GM21825 (cell line): Measurements from ENCODE around the gene MYO1D.
A peak's percentile ranks its signal among the peaks of the same experiment; 100 is the strongest.

Experiments
- ATAC-seq: cut with Tn5 transposase; IDR thresholded peaks from one replicate; pipeline ENCODE4 v1.9.1; 2021; ENCODE audit warnings: mild to moderate bottlenecking, moderate library complexity; ENCODE audit not compliant: unreplicated experiment

The MYO1D gene

DNA sequence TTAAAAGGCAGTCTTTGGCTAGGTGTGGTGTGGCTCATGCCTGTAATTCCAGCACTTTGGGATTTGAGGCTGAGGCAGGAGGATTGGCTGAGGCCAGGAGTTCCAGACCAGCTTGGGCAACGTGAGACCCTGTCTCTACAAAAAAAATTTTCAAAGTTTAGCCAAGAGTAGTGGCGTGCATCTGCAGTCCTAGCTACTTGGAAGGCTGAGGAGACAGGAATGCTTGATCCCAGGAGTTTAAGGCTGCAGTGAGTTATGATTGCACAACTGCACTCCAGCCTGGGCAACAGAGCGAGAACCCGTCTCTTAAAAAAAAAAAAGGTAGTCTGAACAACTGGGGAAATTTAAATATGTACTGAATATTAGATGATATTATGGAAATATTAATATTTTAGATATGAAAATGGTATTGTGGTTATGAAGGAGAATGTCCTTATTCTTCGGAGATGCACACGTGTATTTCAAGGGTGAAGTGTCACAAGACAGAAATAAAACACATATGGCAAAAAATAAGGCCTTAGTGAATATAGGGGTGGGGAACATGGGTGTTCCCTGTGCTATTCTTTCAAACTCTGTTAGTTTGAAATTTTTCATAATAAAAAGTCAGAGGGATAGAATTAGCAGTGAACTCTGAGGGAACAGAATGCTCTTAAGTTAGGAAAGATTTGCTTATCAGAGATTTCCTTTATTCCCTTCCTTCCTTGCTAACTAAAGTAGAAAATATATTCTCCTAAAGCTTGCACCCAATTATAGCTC lies 245.4 kb downstream of the MYO1D start:
- no peak for ATAC-seq

DNA sequence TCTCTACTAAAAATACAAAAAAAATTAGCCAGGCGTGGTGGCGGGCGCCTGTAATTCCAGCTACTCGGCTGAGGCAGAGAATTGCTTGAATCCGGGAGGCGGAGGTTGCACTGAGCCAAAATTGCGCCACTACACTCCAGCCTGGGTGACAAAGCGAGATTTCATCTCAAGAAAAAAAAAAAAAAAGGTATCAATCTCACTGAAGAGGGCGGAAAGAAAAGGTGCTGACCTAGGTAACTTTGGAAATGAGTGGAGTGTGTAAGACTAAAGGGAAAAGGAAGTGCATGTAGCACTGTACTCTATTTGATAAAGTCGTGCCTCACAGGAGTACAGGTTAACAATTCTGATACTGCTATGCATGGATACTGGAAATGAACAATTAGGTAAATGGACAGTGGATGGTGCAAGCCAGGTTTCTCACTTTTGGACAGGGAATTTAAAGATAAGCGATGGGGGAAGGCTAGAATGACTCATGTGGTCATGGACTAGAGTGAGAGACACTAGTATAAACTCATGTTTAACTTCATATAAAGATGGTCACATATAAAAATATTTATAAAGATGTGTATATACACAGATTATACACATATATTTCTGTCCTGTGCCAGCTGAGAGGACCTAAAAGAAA lies 247.2 kb downstream of the MYO1D start:
- ATAC-seq, result no peak

DNA sequence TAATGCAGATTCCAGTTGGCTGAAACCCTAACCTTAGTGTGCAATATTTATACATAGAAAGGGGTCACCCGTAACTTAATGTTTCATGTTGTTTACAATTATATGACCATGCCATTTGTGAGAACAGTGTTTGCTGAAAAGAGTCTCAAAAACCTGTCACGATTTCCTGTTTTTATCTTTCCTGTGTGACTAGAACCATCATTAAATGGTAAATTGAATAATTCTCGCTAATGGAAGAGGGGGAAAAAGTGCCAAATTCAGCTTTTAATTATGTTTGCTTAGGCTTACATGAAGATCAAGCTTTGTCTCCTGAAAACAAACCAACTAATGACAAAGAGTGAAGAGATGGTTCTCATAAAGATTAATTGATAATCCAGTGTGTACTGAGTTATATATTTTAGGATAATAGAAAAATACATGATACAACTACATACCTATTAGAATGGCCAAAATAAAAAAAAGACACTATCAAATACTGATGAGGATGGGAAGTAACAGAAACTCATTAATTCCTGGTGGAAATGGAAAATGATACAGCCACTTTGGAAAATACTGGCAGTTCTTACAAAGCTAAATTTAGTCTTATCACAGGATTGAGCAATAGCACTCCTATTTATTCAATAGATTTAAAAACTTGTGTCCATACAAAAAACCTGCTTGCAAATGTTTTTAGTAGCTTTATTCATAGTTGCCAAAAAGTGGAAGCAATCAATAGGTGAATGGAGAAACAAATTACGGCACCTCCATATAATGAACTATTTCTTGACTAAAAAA lies 248.5 kb downstream of the MYO1D start:
- ATAC-seq, result no peak

DNA sequence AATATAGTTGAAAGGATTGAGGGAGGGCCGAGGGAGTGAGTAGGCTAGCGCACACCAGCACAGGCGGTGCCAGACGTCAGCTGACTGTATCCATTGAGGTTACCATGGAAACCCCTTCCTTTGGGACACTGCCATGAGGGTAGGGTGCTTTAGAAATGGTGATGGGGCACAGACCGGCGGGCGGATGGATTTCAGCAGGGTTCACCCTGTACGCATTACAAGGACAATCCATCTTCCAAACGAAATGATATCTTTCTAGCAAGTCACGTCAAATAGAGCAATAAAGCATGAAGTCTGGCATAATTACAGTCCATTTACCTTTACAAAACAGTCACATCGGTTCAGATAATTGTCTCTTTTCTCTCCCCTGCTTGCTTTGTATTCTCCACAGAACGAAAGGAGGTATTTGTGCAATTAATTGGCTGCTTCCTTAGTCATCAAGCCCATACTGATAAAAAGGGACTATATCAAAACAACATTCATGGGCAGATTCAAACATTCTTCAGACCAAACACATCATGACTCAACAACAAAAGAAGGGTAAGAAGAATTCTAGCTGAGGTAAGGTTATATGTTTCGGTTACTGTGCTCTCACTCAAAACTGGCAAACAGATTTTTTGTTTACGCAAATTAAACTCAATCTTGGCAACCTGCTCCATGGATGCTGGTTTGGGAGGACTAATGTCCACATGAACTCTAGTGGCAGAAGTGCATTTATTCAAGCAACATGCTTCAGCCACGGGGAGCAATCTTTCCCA lies 249.5 kb downstream of the MYO1D start:
- ATAC-seq, result no peak

DNA sequence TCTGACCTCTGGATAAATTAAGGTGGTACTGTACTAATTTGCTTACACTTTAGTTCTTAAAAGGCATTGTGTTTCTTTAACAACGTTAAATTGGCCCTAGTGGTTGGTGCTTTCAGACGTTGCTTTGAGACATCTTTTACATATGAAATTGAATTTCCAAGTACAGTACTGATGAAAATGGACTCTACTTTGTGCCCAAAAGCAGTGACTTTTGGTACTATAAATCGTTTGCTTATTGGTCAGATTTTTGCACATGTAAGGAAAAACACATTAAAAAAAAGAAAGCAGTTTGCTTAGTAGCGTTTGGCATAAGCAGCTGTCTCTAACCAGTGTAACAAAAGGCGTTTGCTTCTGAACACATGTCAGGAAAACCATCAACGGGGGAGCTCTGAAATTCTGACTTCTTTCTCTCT lies 250.5 kb downstream of the MYO1D start:
- no peak for ATAC-seq

DNA sequence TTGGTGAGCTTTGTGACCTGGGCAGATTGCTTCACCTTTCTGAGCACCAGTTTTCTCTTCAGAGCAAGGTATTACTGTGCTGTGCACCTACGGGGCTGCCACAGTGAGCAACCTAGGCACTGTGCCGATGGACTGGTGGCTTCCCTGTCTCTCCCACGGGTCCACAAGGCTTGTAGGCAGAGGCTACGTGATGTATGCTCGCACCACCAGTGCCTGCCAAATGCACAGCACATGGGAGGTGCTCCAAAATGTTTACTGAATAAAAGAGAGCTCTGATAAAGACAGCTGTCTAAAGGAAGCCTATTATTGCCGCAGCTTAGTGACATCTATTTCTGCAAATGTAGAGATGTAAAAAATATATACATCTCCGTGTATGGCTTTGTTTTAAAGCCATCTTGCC lies 251.0 kb downstream of the MYO1D start:
- no peak for ATAC-seq

DNA sequence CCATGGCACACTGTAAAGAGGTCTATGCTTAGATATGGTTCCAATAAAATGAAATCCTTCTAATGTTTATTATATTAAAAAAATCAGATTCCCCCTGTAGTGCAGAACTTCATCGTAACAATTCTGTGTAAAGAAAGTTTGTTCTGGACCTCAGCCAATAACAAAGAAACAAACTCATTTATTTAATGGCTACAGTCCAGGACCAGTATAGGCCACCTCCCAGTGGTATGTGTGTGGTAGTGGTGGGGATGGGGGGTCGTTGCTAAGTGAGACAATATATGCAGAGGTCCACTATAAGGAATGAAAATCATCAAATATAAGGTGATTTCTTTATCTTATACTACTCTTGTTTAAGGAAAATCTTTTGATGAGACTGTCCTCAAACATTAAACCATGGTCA lies 253.7 kb downstream of the MYO1D start:
- ATAC-seq, result no peak

DNA sequence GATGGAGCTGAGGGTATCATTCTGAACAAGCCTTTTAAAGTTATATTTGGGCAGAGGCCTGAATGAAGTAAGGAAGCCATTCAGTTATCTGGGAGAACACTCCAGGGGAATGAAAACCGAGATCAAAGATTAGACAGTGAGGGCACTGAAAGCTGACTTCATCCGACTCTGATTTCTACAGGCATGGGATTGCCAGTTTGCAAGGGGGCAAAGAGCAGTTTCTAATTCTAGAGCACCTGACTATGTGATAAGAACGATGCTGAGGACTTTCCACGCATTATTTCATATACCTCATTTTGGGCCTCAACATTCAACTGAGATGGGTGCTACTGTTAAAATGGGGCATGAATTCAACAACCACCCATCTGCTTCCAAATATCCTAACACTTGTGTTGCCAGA lies 254.4 kb downstream of the MYO1D start:
- no peak for ATAC-seq

DNA sequence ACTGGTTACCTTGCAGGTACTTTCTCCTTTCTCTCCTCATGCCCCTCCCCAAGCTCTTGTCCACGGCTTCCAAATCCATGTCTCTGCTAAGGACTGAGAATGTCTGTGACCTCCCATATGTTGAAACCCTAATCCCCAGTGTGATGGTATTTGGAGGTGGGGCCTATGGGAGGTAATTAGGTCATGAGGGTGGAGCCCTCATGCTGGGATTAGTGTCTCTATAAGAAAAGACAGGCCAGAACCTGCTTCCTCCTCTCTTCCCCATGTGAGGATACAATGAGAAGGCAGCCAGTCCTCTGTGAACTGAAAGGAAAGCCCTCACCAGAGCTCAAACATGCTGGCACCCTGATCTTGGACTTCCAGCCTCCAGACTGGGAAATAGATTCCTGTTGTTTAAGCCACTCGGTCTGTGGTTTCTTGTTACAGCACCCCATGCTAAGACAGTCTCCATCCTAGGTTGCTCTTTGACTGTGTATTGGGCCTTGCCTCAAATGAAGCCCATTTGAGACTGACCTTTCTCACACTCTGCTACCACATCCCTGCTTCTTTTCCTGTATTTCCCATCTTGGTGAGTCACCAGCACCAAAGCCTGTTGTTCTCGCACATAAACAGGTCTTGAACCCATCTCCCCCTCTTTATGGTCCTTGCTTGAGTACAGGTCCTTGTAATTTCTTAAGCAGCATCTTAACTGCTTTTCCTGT lies 255.2 kb downstream of the MYO1D start:
- ATAC-seq, result no peak

DNA sequence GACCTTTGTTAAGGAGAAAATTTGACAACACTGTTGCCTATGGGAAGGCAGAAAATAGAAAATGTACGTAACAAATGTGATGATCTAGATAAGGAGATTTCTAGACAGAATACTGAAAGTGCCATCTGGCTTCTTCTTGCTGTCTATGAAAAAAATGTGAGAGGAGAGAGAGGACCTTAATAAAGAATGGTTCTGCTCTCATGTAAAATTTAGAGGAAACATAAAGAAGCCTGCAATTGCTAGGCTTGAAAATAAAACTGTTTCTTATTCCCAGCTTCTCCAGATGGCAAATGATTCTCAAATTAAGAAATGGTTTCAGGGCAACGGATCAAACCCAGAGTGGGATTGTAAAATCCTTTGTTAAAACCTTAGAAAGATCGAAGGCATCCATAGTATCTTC lies 261.6 kb downstream of the MYO1D start:
- no peak for ATAC-seq

DNA sequence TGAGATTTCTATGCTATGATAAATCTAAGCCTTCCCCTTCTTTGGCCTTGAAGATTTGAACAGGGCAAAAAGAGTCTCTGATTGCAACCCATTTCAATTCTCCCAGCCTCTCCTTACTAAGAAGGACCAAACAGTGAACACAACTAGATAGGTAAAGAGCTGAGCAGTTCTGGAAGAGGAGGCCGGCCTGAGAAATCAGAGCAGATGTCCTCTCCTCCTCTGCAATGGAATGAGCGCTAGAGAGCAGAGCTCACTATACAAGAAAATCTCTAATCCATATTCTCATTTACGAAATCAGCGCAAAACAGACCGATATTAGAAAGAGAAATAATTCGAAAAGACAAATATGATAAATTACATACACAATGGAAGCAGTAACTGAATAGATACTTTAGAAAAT lies 266.0 kb downstream of the MYO1D start:
- no peak for ATAC-seq

DNA sequence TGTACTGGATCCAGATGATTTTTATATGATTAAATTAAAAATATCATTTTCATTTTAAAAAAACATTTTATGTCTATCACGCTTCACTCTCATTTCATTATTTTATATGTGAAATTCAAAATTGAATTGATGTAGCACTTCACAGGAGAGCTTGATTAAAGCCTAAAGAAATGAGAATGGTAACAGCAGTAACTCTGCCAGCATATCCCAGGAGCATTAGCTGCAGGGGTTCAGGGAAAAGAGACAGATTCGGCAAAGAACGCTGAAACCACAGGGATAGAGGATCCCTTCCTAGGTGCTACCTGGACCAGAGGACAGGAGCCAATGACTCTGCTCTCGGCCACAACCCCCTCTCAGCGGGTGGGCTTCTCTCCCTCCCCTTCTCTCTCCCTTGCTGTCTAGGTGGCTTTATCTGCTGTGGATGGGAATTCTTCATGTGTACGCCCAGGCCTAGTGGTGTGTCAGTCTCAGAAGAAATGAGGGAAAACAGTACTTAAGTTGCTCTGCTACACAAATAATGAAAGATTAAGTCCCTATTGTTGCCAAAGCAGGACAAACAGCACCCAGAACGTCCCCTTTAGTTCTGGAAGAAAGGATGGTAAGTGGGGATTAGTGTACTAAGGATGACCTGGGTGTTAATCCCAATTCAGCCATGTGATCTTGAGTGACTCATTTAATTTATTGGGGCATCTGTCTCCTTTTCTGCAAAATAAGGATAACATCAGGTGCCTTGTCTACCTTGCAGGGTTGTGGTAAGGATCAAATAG lies 266.9 kb downstream of the MYO1D start:
- no peak for ATAC-seq

DNA sequence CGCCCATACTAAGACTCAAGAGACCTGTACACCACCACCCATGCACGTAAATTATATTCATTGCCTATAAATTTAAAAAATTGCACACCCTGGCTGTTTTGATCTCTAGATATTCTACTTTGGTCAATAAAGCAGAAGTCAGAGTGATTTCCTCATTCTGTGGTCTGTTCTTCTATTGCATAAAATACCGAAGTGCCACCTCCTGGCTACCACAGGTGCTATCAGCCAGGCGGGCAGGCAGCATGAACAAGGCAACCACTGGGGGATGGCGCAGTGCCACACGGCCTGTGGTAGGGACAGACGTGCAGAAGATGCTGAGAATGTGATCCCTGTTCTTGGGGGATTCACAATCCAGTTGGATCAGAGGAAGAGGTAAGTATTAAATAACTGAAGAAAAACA lies 267.8 kb downstream of the MYO1D start:
- peak; percentile 57 for ATAC-seq

DNA sequence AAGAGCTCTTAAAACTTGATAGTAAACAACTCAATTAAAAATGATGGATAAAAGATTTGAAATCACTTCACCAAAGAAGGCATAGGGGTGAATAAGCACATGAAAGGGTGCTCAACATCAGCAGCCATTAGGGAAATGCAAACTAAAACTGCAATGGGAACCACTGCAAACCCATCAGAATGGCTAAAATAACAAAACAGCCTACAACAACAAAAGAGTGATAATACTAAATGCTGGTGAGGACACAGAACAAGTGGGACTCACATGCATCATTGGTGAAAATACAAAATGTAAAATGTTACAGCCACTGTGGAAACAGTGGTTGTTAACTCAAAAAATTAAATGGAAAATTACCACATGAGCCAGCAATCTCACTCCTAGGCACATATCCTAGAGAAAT lies 268.7 kb downstream of the MYO1D start:
- ATAC-seq, result no peak

DNA sequence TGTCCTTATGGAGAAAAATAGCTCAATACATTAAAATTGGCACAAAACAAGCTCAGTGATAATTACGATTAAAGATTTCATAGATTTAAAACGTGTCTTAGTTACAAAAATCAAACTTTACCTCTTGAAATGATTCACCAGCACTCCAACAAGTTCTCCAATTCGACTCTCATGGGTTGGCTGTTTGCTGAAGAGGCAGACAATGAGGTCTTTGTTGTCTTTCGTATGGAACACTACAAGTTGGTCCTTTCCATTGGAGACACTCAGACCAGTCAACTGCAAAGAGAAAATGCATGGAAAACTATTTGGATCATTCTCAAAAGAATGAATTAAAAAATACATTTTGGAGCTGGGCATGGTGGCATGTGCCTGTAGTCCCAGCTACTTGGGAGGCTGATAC lies 272.0 kb downstream of the MYO1D start:
- no peak for ATAC-seq

DNA sequence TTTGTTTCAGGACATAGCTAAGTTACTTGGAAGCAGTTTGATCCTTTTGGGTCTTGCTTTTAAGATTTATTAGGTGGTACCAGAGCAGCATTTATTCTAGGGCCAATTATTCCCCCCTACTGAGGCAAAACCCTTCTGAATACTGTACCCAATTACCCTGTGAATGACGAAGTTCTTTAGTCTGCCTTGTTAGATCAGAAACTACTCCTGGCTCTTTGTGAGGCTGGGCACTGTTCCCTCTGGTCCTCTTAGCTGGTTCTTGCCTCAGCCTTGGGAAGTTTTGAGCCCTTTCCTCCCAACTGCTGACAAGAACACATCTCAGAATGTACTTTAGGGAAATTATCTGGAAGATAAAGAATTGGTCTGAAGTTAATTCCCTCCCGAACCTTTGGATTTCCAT lies 274.5 kb downstream of the MYO1D start:
- ATAC-seq, result no peak

DNA sequence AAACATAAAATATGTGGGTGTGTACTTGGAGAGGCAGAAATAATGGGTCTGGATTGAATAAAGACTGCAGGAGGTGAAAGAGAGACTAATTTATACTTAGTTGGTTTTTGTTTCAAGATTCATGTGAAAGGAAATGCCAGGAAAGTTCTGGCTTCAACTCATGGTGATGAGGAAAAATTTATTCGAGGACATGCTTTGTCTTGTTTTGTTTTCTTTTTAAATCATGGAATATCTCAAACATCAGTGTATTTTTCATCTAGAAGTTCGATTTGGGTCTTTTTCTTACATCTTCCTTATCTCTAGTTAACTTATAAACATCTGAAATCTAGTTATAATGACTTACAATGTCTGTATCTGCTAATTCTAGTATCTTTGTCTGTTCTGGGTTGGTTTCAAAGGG lies 275.1 kb downstream of the MYO1D start:
- no peak for ATAC-seq

DNA sequence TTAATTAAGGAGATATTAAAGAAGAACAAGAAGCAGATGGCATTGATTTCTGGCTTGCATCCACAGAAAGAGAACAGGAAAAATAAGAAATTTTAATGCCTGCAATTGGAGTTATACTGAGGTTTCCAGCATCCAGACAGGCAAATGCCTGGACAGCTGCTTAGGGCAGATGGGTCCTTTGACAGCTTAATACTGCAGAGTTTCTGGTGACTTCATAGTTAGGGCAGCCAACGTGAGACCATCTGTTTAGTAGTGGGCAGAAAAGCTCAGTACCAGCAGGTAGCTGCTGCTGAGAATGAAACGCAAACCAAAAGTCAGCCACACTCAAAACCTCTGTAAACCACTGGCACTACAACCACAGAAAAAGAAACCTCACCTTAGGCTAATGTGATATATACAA lies 280.3 kb downstream of the MYO1D start:
- no peak for ATAC-seq

DNA sequence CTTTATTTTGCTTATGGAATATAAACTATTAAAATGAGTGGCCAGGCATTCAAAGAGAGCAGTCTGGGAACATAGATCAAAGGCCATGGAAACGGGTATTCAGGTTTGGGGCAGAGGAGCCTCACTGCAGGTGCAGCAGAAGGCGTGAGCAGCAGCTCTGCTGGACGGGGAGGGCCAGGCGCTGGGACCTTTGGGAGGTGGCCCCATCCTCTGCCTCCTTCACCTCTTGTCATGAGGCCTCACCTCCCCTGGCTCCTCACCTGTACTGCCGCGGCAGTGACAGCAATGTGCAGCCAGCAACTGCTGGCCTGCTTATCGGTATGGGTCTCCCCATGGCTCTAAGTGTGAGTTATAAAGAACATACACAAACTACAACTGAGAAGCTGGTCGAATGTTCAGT lies 280.7 kb downstream of the MYO1D start:
- no peak for ATAC-seq

DNA sequence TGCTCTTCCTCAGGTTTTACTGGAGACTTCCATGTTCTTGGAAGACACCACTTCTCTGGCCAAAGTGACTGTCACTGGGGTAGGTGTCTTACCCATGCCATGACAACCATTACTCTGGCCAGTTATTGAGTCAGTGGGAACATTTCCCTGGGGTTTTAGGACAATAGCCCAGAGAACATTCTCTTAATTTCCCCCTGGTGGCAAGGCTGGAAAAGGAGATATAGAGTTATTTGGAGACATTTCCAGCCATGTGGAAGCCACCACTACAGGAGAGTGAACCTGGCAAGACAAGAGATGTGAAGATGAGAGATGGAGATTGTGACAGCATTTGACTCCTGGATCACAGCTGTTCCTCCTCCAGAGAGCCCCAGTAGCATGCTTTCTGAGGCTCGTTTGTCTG lies 283.9 kb downstream of the MYO1D start:
- ATAC-seq, result no peak
